Endothelial cell of umbilical vein (primary cell): ENCODE results near the gene COL1A1. TPM values are rescaled to one million over a fixed set of nuclear protein-coding genes. Genes with fewer than 3 reads are reported as not detected.

Experiments used
- BruUV-seq: library from RNA; stranded (reverse); fragments of 400-500 nt; replicated peaks from 2 replicates; lab custom pipeline; 2021; lab: Mats Ljungman, UMichigan
- CTCF ChIA-PET: fragments of 300-600, 350-600 bp; sonication (Branson Sonifier 250); formaldehyde crosslinking; loops from one replicate; lab custom pipeline; 2021; ENCODE audit warnings: antibody characterized with exemption, inconsistent platforms; lab: Charles Lee
- POLR2A ChIA-PET: fragments of 300-600, 350-600 bp; sonication (Branson Sonifier 250); formaldehyde crosslinking; loops from one replicate; lab custom pipeline; 2021; ENCODE audit warnings: antibody characterized with exemption, inconsistent platforms; lab: Charles Lee
- DNase-seq: peaks from one replicate; pipeline ENCODE4 v3.0.0-alpha.2; 2011; ENCODE audit warnings: low read depth, low spot score
- FAIRE-seq: peaks from 2 replicates; lab custom pipeline; 2011; peaks lifted over from hg19 to GRCh38; lab: Jason Lieb, UNC
- H2AFZ ChIP-seq: 2 replicates; pipeline ENCODE4 v1.6.0; 2012; ENCODE audit warnings: low read depth, low read length, control low read depth, inconsistent platforms
- H3K27ac ChIP-seq: 2 replicates; pipeline ENCODE4 v1.5.1; 2011; ENCODE audit warnings: low read depth, mild to moderate bottlenecking, control low read depth, low read length, moderate library complexity; ENCODE audit not compliant: insufficient read depth
- H3K27me3 ChIP-seq, 2 experiments: 2 replicates each; pipeline versions ENCODE4 v1.6.0 to v1.6.1; 2011; ENCODE audit warnings: low read length in 2 of 2, mixed read lengths in 1 of 2; ENCODE audit not compliant: control insufficient read depth in 2 of 2, insufficient read depth in 2 of 2
- H3K36me3 ChIP-seq, 2 experiments: 2 replicates in 1 of 2; 3 replicates in 1 of 2; pipeline ENCODE4 v1.5.1; 2011; ENCODE audit warnings: low read length in 2 of 2, mild to moderate bottlenecking in 1 of 2, moderate library complexity in 1 of 2; ENCODE audit not compliant: control insufficient read depth in 2 of 2, insufficient read depth in 2 of 2; ENCODE audit errors: extremely low read depth in 1 of 2
- H3K4me1 ChIP-seq: 3 replicates; pipeline ENCODE4 v1.5.1; 2011; ENCODE audit warnings: mild to moderate bottlenecking, low read length; ENCODE audit not compliant: control insufficient read depth, insufficient read depth; ENCODE audit errors: extremely low read depth
- H3K4me2 ChIP-seq: 2 replicates; pipeline ENCODE4 v1.6.1; 2011; ENCODE audit warnings: low read length, control low read depth, mixed read lengths; ENCODE audit not compliant: insufficient read depth
- H3K4me3 ChIP-seq, 3 experiments: fragments of 200-600 bp in 1 of 3; sonication (generic), shearing (Covaris generic) in 1 of 3; replicated peaks in 1 of 3; 2 replicates each; pipeline ENCODE4 v1.5.1; 2011 to 2016; ENCODE audit warnings: control low read depth in 3 of 3, low read length in 3 of 3, mild to moderate bottlenecking in 2 of 3, inconsistent platforms in 1 of 3, low read depth in 1 of 3, moderate library complexity in 1 of 3; ENCODE audit not compliant: insufficient read depth in 1 of 3
- H3K79me2 ChIP-seq: 2 replicates; pipeline ENCODE4 v1.6.0; 2012; ENCODE audit warnings: low read length, inconsistent platforms; ENCODE audit not compliant: control insufficient read depth, insufficient read depth
- H3K9ac ChIP-seq: replicated peaks from 2 replicates; pipeline ENCODE3; 2011; ENCODE audit warnings: low read length, control low read depth; ENCODE audit not compliant: insufficient read depth; ENCODE audit errors: extremely low read depth
- H3K9me1 ChIP-seq: replicated peaks from 3 replicates; pipeline ENCODE4 v1.6.0; 2011; ENCODE audit warnings: mild to moderate bottlenecking, low read length; ENCODE audit not compliant: control insufficient read depth, insufficient read depth; ENCODE audit errors: extremely low read depth
- H3K9me3 ChIP-seq: replicated peaks from 2 replicates; pipeline ENCODE4 v1.5.1; 2012; ENCODE audit warnings: low read length, inconsistent platforms; ENCODE audit not compliant: control insufficient read depth, insufficient read depth
- H4K20me1 ChIP-seq: replicated peaks from 2 replicates; pipeline ENCODE3; 2011; ENCODE audit warnings: mild to moderate bottlenecking, low read length; ENCODE audit not compliant: control insufficient read depth, insufficient read depth; ENCODE audit errors: extremely low read depth
- CTCF ChIP-seq, 2 donors: IDR thresholded peaks; 1 replicate in 1 of 2; 2 replicates in 1 of 2; pipeline ENCODE4 v1.5.1; 2011; ENCODE audit warnings: low read length in 2 of 2, mild to moderate bottlenecking in 2 of 2, moderate library complexity in 2 of 2, control low read depth in 1 of 2, inconsistent platforms in 1 of 2, low read depth in 1 of 2; ENCODE audit not compliant: insufficient read depth in 1 of 2; ENCODE audit errors: extremely low read depth in 1 of 2
- EZH2 ChIP-seq: IDR thresholded peaks from 2 replicates; pipeline ENCODE4 v1.6.1; 2012; ENCODE audit warnings: borderline replicate concordance, low read depth, mild to moderate bottlenecking, moderate library complexity, low read length, inconsistent platforms; ENCODE audit not compliant: severe bottlenecking
- FOS ChIP-seq: IDR thresholded peaks from 2 replicates; pipeline ENCODE4 v1.6.1; 2011; ENCODE audit warnings: mild to moderate bottlenecking, low read length, moderate library complexity, borderline replicate concordance; ENCODE audit not compliant: insufficient read depth
- GATA2 ChIP-seq: IDR thresholded peaks from 2 replicates; pipeline ENCODE4 v1.7.0; 2011; ENCODE audit warnings: low read depth, mild to moderate bottlenecking, moderate library complexity, mixed read lengths, low read length; ENCODE audit not compliant: insufficient read length, insufficient read depth
- JUN ChIP-seq: IDR thresholded peaks from 2 replicates; pipeline ENCODE4 v1.6.1; 2011; ENCODE audit warnings: borderline replicate concordance, low read depth; ENCODE audit not compliant: insufficient read length, insufficient read depth
- MAX ChIP-seq: IDR thresholded peaks from 2 replicates; pipeline ENCODE4 v1.6.1; 2011; ENCODE audit not compliant: insufficient read depth, insufficient read length
- MYC ChIP-seq: IDR thresholded peaks from one replicate; pipeline ENCODE4 v1.6.1; 2011; ENCODE audit warnings: mild to moderate bottlenecking, low read depth, low read length
- POLR2A ChIP-seq: IDR thresholded peaks from 2 replicates; pipeline ENCODE4 v1.6.1; 2012; ENCODE audit warnings: low read depth, mild to moderate bottlenecking, control low read depth, low read length
- POLR2AphosphoS5 ChIP-seq: IDR thresholded peaks from 2 replicates; pipeline ENCODE4 v1.6.1; 2012; ENCODE audit warnings: low read depth, mild to moderate bottlenecking, control low read depth, low read length, moderate library complexity; ENCODE audit not compliant: insufficient read depth
- dilution Hi-C: fragments of 300-500 bp; cut with MboI; formaldehyde crosslinking; loops from one replicate; pipeline ENCODE4 v1.15.0; 2019; ENCODE audit warnings: low sequenced_read_pairs; ENCODE audit not compliant: extremely low pct_ligation_motif_present
- intact Hi-C: fragments of 100-400 bp; cut with micrococcal nuclease; formaldehyde crosslinking; loops from one replicate; pipeline ENCODE4 v1.10.0; 2022
- polyA plus RNA-seq, 4 experiments: library from polyadenylated mRNA; depleted of rRNA in 3 of 4; stranded (reverse) in 3 of 4; unstranded in 1 of 4; fragments of >200 nt; gene quantifications; 2 replicates each; pipeline versions ENCODE4 v1.2.1 to v1.2.3, GENCODE V29; 2011 to 2012; ENCODE audit warnings: missing spikeins in 1 of 4
- total RNA-seq: library from RNA; stranded (reverse); gene quantifications from 2 replicates; pipeline ENCODE4 v1.2.3, GENCODE V29; 2021

COL1A1 gene
- total and polyA plus RNA-seq, 2 donors (not counting 3 experiments of a cell fraction or from before 2014, with no cell fraction given), result 0.07 TPM

GRCh38 chr17:50169121-50169764, 32.2 kb downstream of the COL1A1 start:
- DNase-seq (peak; percentile 65), FAIRE-seq (peak; percentile 79)
- Histone ChIP-seq H3K9me1 (no peaks in the 10 kb centered on the region), H3K79me2 (no peaks in the 10 kb centered on the region), H3K27me3 (no peaks in the 10 kb centered on the region), H3K4me1 (peaks cover 5% of the 10 kb centered on the region), H3K9ac (no peak overlapping the region), H4K20me1 (no peaks in the 10 kb centered on the region), H2AFZ (no peak overlapping the region), H3K9me3 (no peaks in the 10 kb centered on the region), H3K36me3 (no peaks in the 10 kb centered on the region), H3K4me3 (no peak overlapping the region), H3K4me2 (no peak overlapping the region), H3K27ac (no peak overlapping the region)
- POLR2A ChIA-PET, result no interaction called here
- intact Hi-C loops, result loop anchor here (1.0 kb wide), 2 partner anchors 29 to 128 kb away; no protein-coding TSS in a partner anchor
- CTCF ChIA-PET, result interaction anchor here (0.6 to 8.8 kb wide), 40 partner anchors 9 to 193 kb away, joined by 3 to 234 read pairs (median 5); partner anchors contain the start of genes COL1A1 and TMEM92
- dilution Hi-C loops, result no loop called here
- no TSS peak for BruUV-seq
- TF ChIP-seq POLR2A, result no peak
- no peak for TF ChIP-seq MYC
- peak; percentile 78 to 88 for TF ChIP-seq CTCF (IDR thresholded peaks at IDR 0.05; ENCODE audit: extremely low read depth in 1 of 2, insufficient read depth in 1 of 2, low read depth in 1 of 2, low read length in 2 of 2)
- no peak for TF ChIP-seq JUN

- H3K36me3 ChIP-seq, result no peaks in the 10 kb centered on the region
- H2AFZ ChIP-seq, result no peak overlapping the region
- FAIRE-seq, result no peak
- TF ChIP-seq EZH2 (no peak), JUN (no peak), POLR2AphosphoS5 (no peak), GATA2 (no peak), MYC (no peak), FOS (no peak), CTCF (IDR thresholded peaks at IDR 0.05; ENCODE audit: extremely low read depth in 1 of 2, insufficient read depth in 1 of 2, low read depth in 1 of 2, low read length in 2 of 2) (no peak), POLR2A (no peak), MAX (no peak)
- H3K9ac ChIP-seq, result no peak overlapping the region
- H4K20me1 ChIP-seq, result no peaks in the 10 kb centered on the region
- DNase-seq, result no peak
- POLR2A ChIA-PET, result no interaction called here
- dilution Hi-C loops, result no loop called here
- H3K27ac ChIP-seq, result no peak overlapping the region
- CTCF ChIA-PET, result interaction anchor here (1.2 to 8.8 kb wide), 6 partner anchors 10 to 130 kb away, joined by 3 to 234 read pairs (median 39); no protein-coding TSS in a partner anchor
- H3K9me3 ChIP-seq, result no peaks in the 10 kb centered on the region
- H3K27me3 ChIP-seq, result no peaks in the 10 kb centered on the region
- intact Hi-C loops, result no loop called here
- no peaks in the 10 kb centered on the region for H3K9me1 ChIP-seq
- no TSS peak for BruUV-seq
- no peak overlapping the region for H3K4me3 ChIP-seq
- no peaks in the 10 kb centered on the region for H3K4me1 ChIP-seq
- no peak overlapping the region for H3K4me2 ChIP-seq
- no peaks in the 10 kb centered on the region for H3K79me2 ChIP-seq
Measured at GRCh38 chr17:50168319-50168718, 33.1 kb downstream of the COL1A1 start.
